ENCODE measurements around the gene ANAPC10. TPM values are rescaled to one million over a fixed set of nuclear protein-coding genes. Genes with fewer than 3 reads are reported as not detected.

Gene ANAPC10
- total RNA-seq, 1 donor from 2014 or later, result 21.8 TPM

DNA sequence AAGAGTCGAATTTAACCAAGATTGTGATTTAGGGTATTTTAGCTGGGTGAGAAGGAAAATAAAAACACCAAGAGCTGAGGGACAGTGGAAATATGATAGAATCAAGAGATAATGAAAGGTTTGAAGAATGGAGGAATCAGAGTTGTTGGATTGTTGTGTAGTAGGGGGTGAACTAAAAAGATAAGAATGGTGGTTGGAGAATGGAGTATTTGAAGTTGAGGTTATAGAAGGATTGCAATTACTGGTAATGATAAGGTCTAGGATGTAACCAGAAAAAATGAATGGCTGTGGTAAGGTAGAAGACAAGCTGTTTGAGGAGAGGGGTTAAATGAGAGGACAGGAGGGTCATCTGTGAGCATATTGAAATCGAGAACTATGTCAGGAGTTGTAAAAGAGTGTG lies 4.6 kb upstream of the ANAPC10 start:
- ChIA-PET POLR2A (no interaction called here), CTCF (no interaction called here)
- TF ChIP-seq, protein P1, sequence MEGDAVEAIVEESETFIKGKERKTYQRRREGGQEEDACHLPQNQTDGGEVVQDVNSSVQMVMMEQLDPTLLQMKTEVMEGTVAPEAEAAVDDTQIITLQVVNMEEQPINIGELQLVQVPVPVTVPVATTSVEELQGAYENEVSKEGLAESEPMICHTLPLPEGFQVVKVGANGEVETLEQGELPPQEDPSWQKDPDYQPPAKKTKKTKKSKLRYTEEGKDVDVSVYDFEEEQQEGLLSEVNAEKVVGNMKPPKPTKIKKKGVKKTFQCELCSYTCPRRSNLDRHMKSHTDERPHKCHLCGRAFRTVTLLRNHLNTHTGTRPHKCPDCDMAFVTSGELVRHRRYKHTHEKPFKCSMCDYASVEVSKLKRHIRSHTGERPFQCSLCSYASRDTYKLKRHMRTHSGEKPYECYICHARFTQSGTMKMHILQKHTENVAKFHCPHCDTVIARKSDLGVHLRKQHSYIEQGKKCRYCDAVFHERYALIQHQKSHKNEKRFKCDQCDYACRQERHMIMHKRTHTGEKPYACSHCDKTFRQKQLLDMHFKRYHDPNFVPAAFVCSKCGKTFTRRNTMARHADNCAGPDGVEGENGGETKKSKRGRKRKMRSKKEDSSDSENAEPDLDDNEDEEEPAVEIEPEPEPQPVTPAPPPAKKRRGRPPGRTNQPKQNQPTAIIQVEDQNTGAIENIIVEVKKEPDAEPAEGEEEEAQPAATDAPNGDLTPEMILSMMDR (IDR thresholded peaks at IDR 0.05), result no peak
- no peaks in the 10 kb centered on the region for H3K9me3 Mint-ChIP-seq
- DNase-seq, result no peak
- peaks cover 44% of the 10 kb centered on the region for H3K36me3 Mint-ChIP-seq (ENCODE audit: low read depth)
- H3K4me1 Mint-ChIP-seq, result peaks cover 29% of the 10 kb centered on the region
- H3K27me3 Mint-ChIP-seq, result no peaks in the 10 kb centered on the region
- H3K4me3 Mint-ChIP-seq, result no peak overlapping the region
- ATAC-seq (ENCODE audit: low read depth), result no peak
- intact Hi-C loops (cut with micrococcal nuclease), result loop anchor here (5.0 kb wide), 1 partner anchor 40 kb away; no protein-coding TSS in a partner anchor
- H3K27ac Mint-ChIP-seq, result no peak overlapping the region

DNA sequence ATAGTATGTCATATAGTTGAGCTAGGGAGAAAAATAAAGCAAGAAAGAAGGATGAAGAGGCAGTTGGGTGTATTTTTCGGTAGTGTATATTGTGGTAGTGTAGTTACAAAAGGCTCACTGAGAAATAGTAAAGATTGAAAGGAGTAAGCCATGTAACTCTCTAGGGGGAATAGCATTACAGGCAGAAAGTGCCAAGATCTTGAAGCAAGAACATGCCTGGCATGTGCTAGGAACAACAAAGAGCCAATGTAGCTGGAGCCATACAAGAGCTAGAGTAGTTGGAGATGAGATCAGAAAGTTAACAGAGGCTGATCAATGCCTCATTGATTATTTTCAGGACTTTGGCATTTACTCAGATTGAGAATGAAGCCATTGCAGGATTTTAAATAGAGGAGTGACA lies 3.1 kb upstream of the ANAPC10 start:
- POLR2A ChIA-PET, result no interaction called here

GRCh38 chr4:145099653-145100052 lies 1.7 kb upstream of the ANAPC10 start:
- ChIA-PET CTCF (interaction anchor here (1.1 kb wide), 1 partner anchor 518 kb away, joined by 3 read pairs; no protein-coding TSS in a partner anchor), POLR2A (interaction anchor here (2.1 kb wide), 1 partner anchor 87 kb away, joined by 5 read pairs; no protein-coding TSS in a partner anchor)
- TF ChIP-seq, protein P1 (IDR thresholded peaks at IDR 0.05), result no peak

More for the DNA sequence above, 3.1 kb upstream of the ANAPC10 start:
- Mint-ChIP-seq H3K9me3 (no peaks in the 10 kb centered on the region), H3K4me1 (peaks cover 38% of the 10 kb centered on the region), H3K36me3 (ENCODE audit: low read depth) (peaks cover 37% of the 10 kb centered on the region), H3K4me3 (no peak overlapping the region), H3K27me3 (no peaks in the 10 kb centered on the region), H3K27ac (no peak overlapping the region)
- ATAC-seq (ENCODE audit: low read depth) (no peak), DNase-seq (no peak)
- CTCF ChIA-PET, result no interaction called here
- TF ChIP-seq, protein P1 (IDR thresholded peaks at IDR 0.05), result no peak
- intact Hi-C loops (cut with micrococcal nuclease), result loop anchor here (5.0 kb wide), 1 partner anchor 41 kb away; no protein-coding TSS in a partner anchor

DNA sequence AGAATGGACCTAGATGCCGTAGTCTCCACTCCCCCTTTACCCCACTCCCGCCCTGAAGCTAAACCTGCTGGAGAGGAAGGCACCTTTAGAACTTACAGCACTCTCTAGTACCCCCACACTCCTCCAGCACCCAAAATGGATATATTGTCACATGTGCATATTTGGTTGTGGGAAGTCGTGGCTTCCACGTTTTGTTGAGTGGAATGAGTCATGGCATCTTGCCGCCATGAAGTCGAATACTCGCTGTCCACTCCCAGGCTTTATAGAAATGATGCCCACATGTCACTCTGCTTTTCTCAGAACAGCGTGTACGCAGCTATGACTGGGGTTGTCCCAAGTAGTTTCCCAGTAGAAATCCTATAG lies 660 bp upstream of the ANAPC10 start:
- peak overlapping the region; percentile 94 for H3K4me3 Mint-ChIP-seq
- H3K36me3 Mint-ChIP-seq (ENCODE audit: low read depth), result peaks cover 41% of the 10 kb centered on the region
- no peak for DNase-seq
- peak; percentile 25 for ATAC-seq (ENCODE audit: low read depth)
- peaks cover 49% of the 10 kb centered on the region for H3K4me1 Mint-ChIP-seq
- ChIA-PET CTCF (no interaction called here), POLR2A (interaction anchor here (0.6 to 2.1 kb wide), 13 partner anchors 9 to 524 kb away, joined by 3 to 37 read pairs (median 5); partner anchors contain the start of genes MMAA and OTUD4)
- no peaks in the 10 kb centered on the region for H3K27me3 Mint-ChIP-seq
- H3K9me3 Mint-ChIP-seq, result no peaks in the 10 kb centered on the region
- intact Hi-C loops (cut with micrococcal nuclease), result loop anchor here (1.0 to 5.0 kb wide), 6 partner anchors 34 to 1913 kb away; partner anchors contain the start of genes MMAA, OTUD4 and SMARCA5
- TF ChIP-seq, protein P1 (IDR thresholded peaks at IDR 0.05), result no peak
- H3K27ac Mint-ChIP-seq, result peak overlapping the region; percentile 96

More at GRCh38 chr4:145099653-145100052, 1.7 kb upstream of the ANAPC10 start:
- Mint-ChIP-seq H3K4me1 (peaks cover 47% of the 10 kb centered on the region), H3K36me3 (ENCODE audit: low read depth) (peaks cover 36% of the 10 kb centered on the region), H3K27me3 (no peaks in the 10 kb centered on the region), H3K9me3 (no peaks in the 10 kb centered on the region), H3K4me3 (peak overlapping the region; percentile 94), H3K27ac (peak overlapping the region; percentile 67)
- ATAC-seq (ENCODE audit: low read depth), result no peak
- intact Hi-C loops (cut with micrococcal nuclease), result loop anchor here (2.0 to 5.0 kb wide), 3 partner anchors 33 to 1541 kb away; no protein-coding TSS in a partner anchor
- no peak for DNase-seq

GRCh38 chr4:145097331-145097820 lies 620 bp downstream of the ANAPC10 start:
- ChIA-PET POLR2A (interaction anchor here (0.6 to 2.1 kb wide), 9 partner anchors 10 to 525 kb away, joined by 3 to 37 read pairs (median 6); partner anchors contain the start of genes MMAA and OTUD4), CTCF (no interaction called here)
- H3K36me3 Mint-ChIP-seq (ENCODE audit: low read depth), result peaks cover 52% of the 10 kb centered on the region
- intact Hi-C loops (cut with micrococcal nuclease), result loop anchor here (5.0 kb wide), 1 partner anchor 35 kb away; no protein-coding TSS in a partner anchor
- no peaks in the 10 kb centered on the region for H3K9me3 Mint-ChIP-seq
- TF ChIP-seq, protein P1 (IDR thresholded peaks at IDR 0.05), result no peak
- peak overlapping the region; percentile 94 for H3K4me3 Mint-ChIP-seq
- ATAC-seq (ENCODE audit: low read depth) (no peak), DNase-seq (no peak)
- no peaks in the 10 kb centered on the region for H3K27me3 Mint-ChIP-seq
- H3K4me1 Mint-ChIP-seq, result peaks cover 51% of the 10 kb centered on the region
- H3K27ac Mint-ChIP-seq, result peak overlapping the region; percentile 96

Measured in activated B cell treated with CpG ODN at 0.5 μM for 24 hours (primary cell).